ENCODE data around the gene ADD1.

ADD1 gene

DNA sequence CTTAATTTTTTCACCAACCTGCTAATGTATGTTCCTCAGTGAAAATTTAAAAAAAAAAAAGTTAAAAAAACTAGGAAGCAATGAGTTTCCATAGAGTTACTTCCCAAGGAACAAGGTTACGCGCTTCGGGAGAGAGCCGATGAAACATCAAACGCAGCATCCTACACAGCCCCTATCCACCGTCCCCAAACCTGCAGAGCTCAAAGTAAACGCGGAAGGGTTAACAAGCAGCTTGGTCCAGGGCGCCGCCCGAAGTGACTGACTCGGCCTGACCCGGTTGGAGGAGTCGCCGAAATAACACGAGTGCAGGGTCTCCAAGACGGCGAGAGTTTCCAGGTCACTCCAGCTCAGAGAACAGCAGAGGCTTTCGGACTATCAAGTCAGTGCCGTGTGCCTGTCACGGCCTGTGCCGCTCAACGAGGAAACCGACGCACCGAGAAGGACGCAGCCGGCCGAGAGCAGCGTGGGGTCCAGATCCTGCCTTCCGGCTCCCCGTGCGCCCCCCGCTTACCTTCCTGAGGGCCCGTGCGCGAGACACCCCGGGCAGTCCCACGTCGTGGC is 119.0 kb downstream of the ADD1 start:
- Histone ChIP-seq H3K27me3 (ENCODE audit: control insufficient read depth, insufficient read depth, low read length, poor library complexity, severe bottlenecking) (peaks cover 13% of the 10 kb centered on the region), H3K4me1 (ENCODE audit: control insufficient read depth, insufficient read depth, low read length) (no peaks in the 10 kb centered on the region), H3K36me3 (ENCODE audit: control insufficient read depth, insufficient read depth, low read length) (peaks cover 4% of the 10 kb centered on the region), H3K4me3 (ENCODE audit: insufficient read depth, low read depth, low read length) (peak overlapping the region; percentile 64), H3K9me3 (ENCODE audit: control insufficient read depth, low read length) (no peaks in the 10 kb centered on the region), H3K27ac (ENCODE audit: insufficient read depth, low read depth, low read length, poor library complexity, severe bottlenecking) (peak overlapping the region; percentile 78)
- WGBS, 2 experiments = 1% methylated on average over 40 of the region's 40 CpGs

DNA sequence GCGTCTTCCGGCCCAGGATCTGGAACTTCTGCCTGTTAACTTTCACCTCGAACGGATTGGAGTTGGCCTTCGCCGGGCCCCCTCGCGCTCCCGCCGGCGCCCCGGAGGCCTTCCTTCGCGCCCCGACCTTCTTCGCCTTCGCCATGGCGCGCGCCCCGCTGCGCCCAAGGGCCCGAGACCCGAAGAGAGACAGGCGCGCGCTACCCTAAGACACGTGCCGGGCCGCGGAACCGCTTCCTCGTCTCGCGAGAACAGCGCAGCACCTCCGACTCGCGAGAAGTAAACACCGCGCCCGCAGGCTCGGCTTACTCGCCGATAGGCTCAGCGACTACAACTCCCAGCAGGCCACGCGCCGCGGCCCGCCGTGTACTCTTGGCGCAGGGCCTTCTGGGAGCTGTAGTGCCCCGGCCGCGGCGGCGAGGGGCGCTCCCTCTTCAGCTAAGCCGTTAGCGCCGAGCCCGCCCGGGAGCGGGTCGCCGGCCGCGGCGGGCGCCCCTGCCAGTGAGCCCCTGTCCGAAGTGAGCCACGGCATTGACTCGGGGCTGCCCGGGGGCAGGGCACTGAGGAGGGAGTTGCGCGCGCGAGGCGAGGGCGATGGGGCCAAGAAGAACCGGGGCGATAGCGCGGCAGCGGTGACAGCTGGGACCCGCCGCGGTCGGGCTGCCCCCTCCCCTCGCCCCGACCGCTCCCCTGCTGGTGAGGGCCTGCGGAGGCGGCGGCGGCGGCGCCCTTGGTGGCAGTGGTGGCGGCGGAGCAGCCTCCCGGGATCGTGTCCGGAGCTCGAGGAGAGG is 119.7 kb downstream of the ADD1 start, which contains the start of the genes GRK4 and NOP14:
Gene GRK4 (plus strand): TSS at position 397 of the 791 bp plus-strand sequence. CDS start 500 bp downstream, outside the sequence.
Gene NOP14 (minus strand): TSS at position 232 of the 791 bp plus-strand sequence. CDS start 87 bp downstream, at position 145.
- Histone ChIP-seq H3K9me3 (ENCODE audit: control insufficient read depth, low read length) (no peaks in the 10 kb centered on the region), H3K27ac (ENCODE audit: insufficient read depth, low read depth, low read length, poor library complexity, severe bottlenecking) (peak within 1 kb of the TSS; percentile 78), H3K36me3 (ENCODE audit: control insufficient read depth, insufficient read depth, low read length) (no peaks in the 10 kb centered on the region), H3K4me3 (ENCODE audit: insufficient read depth, low read depth, low read length) (peak within 1 kb of the TSS; percentile 64), H3K4me1 (ENCODE audit: control insufficient read depth, insufficient read depth, low read length) (no peaks in the 10 kb centered on the region), H3K27me3 (ENCODE audit: control insufficient read depth, insufficient read depth, low read length, poor library complexity, severe bottlenecking) (peaks cover 13% of the 10 kb centered on the region)
- 0% methylated on average over 105 of the region's 105 CpGs for WGBS, 2 experiments

DNA sequence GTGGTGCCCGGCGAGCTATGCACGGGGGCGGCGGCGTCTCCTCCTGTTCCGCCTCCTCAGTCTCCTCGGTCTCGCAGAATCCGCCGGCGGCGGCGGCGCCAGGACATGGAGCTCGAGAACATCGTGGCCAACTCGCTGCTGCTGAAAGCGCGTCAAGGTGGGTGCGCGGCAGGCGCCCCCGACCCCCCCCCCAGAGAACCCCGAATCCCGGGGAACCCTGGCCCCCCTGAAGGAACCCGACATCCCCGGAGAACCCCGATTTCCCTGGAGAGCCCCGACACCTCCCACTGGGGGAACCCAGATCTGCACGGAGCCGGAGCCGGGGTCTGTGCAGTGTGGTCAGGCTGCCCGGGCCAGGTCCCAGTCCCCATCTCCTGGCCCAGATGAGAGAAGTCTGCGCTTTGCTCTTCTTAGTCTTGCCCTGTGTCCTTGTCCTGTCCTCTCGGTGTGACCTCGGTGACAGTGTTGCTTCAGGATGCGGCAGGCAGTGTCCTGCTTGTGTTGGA is 120.4 kb downstream of the ADD1 start:
- Histone ChIP-seq H3K4me1 (ENCODE audit: control insufficient read depth, insufficient read depth, low read length) (no peaks in the 10 kb centered on the region), H3K27ac (ENCODE audit: insufficient read depth, low read depth, low read length, poor library complexity, severe bottlenecking) (no peak overlapping the region), H3K4me3 (ENCODE audit: insufficient read depth, low read depth, low read length) (peak overlapping the region; percentile 64), H3K27me3 (ENCODE audit: control insufficient read depth, insufficient read depth, low read length, poor library complexity, severe bottlenecking) (peaks cover 13% of the 10 kb centered on the region), H3K9me3 (ENCODE audit: control insufficient read depth, low read length) (no peaks in the 10 kb centered on the region), H3K36me3 (ENCODE audit: control insufficient read depth, insufficient read depth, low read length) (no peaks in the 10 kb centered on the region)
- WGBS, 2 experiments = 8 to 9% methylated on average over 38 of the region's 38 CpGs

DNA sequence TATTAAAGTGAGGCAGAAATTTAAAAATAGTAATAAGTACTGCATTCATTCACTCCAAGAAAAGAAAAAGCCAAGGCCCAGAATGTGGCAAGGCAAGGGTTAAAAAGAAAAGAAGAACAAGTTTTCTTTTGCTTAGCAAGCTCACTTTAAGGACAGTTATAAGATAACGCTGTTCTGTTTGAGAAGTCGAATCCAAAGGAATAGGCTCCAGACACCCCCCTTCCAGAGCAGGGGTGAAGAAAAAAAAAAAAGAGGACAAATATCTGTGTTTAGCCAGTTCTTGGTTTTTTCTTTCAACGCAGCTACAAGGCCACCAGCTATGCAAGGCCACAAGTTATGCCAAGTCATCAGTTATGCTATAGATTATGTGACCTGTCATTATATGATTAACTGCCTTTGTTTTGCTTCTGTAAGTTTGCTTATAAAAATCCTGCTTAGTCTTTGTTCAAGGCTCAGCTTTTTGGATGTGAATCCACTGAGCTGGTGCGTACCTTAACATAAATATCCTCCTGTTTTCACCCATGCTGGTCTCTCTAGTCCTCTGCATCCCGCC is 121.1 kb downstream of the ADD1 start:
- 94 to 98% methylated on average over 5 of the region's 5 CpGs for WGBS, 2 experiments
- Histone ChIP-seq H3K4me1 (ENCODE audit: control insufficient read depth, insufficient read depth, low read length) (no peaks in the 10 kb centered on the region), H3K27ac (ENCODE audit: insufficient read depth, low read depth, low read length, poor library complexity, severe bottlenecking) (no peak overlapping the region), H3K4me3 (ENCODE audit: insufficient read depth, low read depth, low read length) (no peak overlapping the region), H3K9me3 (ENCODE audit: control insufficient read depth, low read length) (no peaks in the 10 kb centered on the region), H3K36me3 (ENCODE audit: control insufficient read depth, insufficient read depth, low read length) (no peaks in the 10 kb centered on the region), H3K27me3 (ENCODE audit: control insufficient read depth, insufficient read depth, low read length, poor library complexity, severe bottlenecking) (peaks cover 13% of the 10 kb centered on the region)

DNA sequence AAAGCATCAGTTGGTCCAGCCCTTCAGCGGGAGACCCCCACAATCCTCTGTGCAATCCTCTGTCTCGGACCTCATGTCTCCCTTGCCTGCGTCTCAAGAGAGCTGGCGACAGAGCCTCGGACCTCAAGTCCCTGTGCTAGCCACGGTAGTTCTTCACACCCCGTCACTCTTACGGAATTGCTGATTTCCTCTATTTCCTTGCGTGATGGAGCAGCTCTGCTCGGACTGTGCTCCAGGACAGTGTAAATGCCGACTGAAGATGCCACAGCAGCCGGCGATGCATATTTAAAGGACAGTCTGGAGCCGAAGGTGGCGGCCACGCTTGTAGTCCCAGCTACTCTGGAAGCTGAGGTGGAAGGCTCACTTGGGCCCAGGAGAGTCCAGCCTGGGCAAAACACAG is 121.6 kb downstream of the ADD1 start:
- peaks cover 13% of the 10 kb centered on the region for H3K27me3 ChIP-seq (ENCODE audit: control insufficient read depth, insufficient read depth, low read length, poor library complexity, severe bottlenecking)
- H3K4me3 ChIP-seq (ENCODE audit: insufficient read depth, low read depth, low read length) = no peak overlapping the region
- no peak overlapping the region for H3K27ac ChIP-seq (ENCODE audit: insufficient read depth, low read depth, low read length, poor library complexity, severe bottlenecking)
- 94 to 95% methylated on average over 16 of the region's 16 CpGs for WGBS, 2 experiments
- no peaks in the 10 kb centered on the region for H3K9me3 ChIP-seq (ENCODE audit: control insufficient read depth, low read length)
- no peaks in the 10 kb centered on the region for H3K4me1 ChIP-seq (ENCODE audit: control insufficient read depth, insufficient read depth, low read length)
- H3K36me3 ChIP-seq (ENCODE audit: control insufficient read depth, insufficient read depth, low read length) = no peaks in the 10 kb centered on the region

DNA sequence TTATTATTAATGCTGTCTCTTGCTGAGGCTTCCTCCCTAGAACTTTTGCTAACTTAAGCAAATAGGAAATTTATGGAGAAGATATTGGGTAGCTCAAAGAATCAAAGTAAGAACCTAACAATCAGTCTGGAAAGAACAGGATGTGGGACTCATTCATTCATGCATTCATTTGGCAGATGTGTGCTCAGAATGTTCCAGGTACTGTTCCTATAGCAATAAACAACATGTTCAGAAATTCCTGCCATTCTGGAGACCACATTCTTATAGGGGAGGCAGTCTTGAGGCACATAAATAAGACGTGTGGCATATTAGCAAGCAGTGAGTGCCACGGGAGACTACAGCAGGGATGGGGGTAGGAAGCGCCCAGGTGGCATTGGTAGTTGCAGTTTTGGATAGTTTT is 124.7 kb downstream of the ADD1 start:
- no peak overlapping the region for H3K4me3 ChIP-seq (ENCODE audit: insufficient read depth, low read depth, low read length)
- peaks cover 13% of the 10 kb centered on the region for H3K27me3 ChIP-seq (ENCODE audit: control insufficient read depth, insufficient read depth, low read length, poor library complexity, severe bottlenecking)
- H3K9me3 ChIP-seq (ENCODE audit: control insufficient read depth, low read length) = no peaks in the 10 kb centered on the region
- H3K4me1 ChIP-seq (ENCODE audit: control insufficient read depth, insufficient read depth, low read length) = no peaks in the 10 kb centered on the region
- no peaks in the 10 kb centered on the region for H3K36me3 ChIP-seq (ENCODE audit: control insufficient read depth, insufficient read depth, low read length)
- 87% methylated on average over 3 of the region's 3 CpGs for WGBS, 2 experiments
- H3K27ac ChIP-seq (ENCODE audit: insufficient read depth, low read depth, low read length, poor library complexity, severe bottlenecking) = no peak overlapping the region

DNA sequence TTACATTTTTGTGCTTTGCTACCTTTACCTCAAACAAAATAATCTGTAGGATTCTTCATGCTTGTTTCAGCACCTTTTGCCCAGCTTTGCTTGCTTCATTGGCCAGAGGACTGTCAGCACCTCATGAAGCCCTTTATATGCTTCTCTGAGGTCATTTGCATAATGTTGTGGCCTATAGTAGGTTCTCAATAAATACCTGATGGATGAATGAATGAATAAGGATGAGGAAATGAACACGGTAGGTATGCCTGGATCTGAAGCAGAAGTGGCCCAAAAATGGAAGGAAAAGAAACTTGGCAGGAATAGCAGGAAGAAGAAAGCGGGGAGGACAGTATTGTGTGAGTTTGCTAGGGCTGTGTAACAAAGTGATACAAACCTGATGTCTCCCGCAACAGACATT is 127.6 kb downstream of the ADD1 start:
- H3K4me1 ChIP-seq (ENCODE audit: control insufficient read depth, insufficient read depth, low read length) = no peaks in the 10 kb centered on the region
- no peak overlapping the region for H3K4me3 ChIP-seq (ENCODE audit: insufficient read depth, low read depth, low read length)
- WGBS, 2 experiments = 94 to 96% methylated on average over 3 of the region's 3 CpGs
- H3K27ac ChIP-seq (ENCODE audit: insufficient read depth, low read depth, low read length, poor library complexity, severe bottlenecking) = no peak overlapping the region
- H3K9me3 ChIP-seq (ENCODE audit: control insufficient read depth, low read length) = no peaks in the 10 kb centered on the region
- no peaks in the 10 kb centered on the region for H3K36me3 ChIP-seq (ENCODE audit: control insufficient read depth, insufficient read depth, low read length)
- H3K27me3 ChIP-seq (ENCODE audit: control insufficient read depth, insufficient read depth, low read length, poor library complexity, severe bottlenecking) = no peaks in the 10 kb centered on the region

DNA sequence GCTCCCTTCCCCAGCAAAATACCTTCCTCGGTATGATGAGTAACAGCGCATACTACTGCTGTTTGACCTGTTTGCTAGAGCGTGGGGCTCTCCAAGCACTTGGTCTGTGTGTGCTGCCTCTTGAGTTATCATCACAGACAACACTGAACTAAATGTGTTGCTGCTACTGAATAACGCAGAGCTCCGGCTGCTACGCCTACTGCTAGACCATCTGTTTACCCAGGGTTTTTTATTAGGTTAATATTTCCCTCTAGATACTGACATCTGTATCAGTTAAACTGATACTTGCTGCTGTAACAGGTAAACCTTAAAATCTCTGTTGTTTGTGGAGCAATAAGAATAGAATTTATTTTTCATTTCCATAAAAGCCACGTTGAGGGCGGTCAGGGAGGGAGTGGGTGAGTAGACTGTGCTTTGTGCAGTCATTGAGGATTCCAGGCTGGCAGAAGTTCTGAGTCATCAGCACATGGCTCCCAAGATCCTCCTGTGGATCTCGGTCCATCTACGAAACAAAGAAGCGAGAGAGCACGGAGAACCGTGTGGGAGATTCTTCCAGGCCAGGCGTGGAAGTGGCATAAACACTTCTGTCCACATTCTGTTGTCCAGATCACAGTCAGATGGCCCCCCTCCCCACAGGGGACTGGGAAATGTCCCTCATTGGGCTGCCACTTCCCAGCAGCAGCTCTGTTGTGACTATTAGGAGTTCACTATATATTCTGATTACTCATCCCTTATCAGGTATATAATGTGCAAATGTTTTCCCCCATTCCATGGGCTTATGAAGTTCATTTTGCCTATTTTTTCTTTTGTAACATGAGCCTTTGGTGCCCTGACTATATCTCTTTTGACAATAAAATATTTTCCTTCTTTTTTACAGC is 133.8 kb downstream of the ADD1 start:
- no peaks in the 10 kb centered on the region for H3K4me1 ChIP-seq (ENCODE audit: control insufficient read depth, insufficient read depth, low read length)
- no peaks in the 10 kb centered on the region for H3K9me3 ChIP-seq (ENCODE audit: control insufficient read depth, low read length)
- no peak overlapping the region for H3K27ac ChIP-seq (ENCODE audit: insufficient read depth, low read depth, low read length, poor library complexity, severe bottlenecking)
- no peaks in the 10 kb centered on the region for H3K36me3 ChIP-seq (ENCODE audit: control insufficient read depth, insufficient read depth, low read length)
- WGBS, 2 experiments = 88% methylated on average over 14 of the region's 14 CpGs
- no peaks in the 10 kb centered on the region for H3K27me3 ChIP-seq (ENCODE audit: control insufficient read depth, insufficient read depth, low read length, poor library complexity, severe bottlenecking)
- no peak overlapping the region for H3K4me3 ChIP-seq (ENCODE audit: insufficient read depth, low read depth, low read length)
